Astrocyte of the spinal cord (primary cell): Measurements from ENCODE around the gene CHCHD6.
A peak's percentile ranks its signal among the peaks of the same experiment; 100 is the strongest.

ENCODE experiments used
- DNase-seq: peaks from one replicate; pipeline ENCODE4 v3.0.0; 2011; ENCODE audit warnings: low read depth, low spot score
- H3K4me3 ChIP-seq: 2 replicates; pipeline ENCODE4 v1.5.1; 2011; ENCODE audit warnings: low read depth, mild to moderate bottlenecking, low read length, moderate library complexity
- CTCF ChIP-seq: IDR thresholded peaks from 2 replicates; pipeline ENCODE4 v1.5.1; 2012; ENCODE audit warnings: low read depth, mild to moderate bottlenecking, low read length, inconsistent platforms
- in situ Hi-C: cut with HindIII; loops from 2 replicates; pipeline ENCODE4 v1.10.0; 2017; ENCODE audit warnings: low sequenced_read_pairs

The CHCHD6 gene

DNA sequence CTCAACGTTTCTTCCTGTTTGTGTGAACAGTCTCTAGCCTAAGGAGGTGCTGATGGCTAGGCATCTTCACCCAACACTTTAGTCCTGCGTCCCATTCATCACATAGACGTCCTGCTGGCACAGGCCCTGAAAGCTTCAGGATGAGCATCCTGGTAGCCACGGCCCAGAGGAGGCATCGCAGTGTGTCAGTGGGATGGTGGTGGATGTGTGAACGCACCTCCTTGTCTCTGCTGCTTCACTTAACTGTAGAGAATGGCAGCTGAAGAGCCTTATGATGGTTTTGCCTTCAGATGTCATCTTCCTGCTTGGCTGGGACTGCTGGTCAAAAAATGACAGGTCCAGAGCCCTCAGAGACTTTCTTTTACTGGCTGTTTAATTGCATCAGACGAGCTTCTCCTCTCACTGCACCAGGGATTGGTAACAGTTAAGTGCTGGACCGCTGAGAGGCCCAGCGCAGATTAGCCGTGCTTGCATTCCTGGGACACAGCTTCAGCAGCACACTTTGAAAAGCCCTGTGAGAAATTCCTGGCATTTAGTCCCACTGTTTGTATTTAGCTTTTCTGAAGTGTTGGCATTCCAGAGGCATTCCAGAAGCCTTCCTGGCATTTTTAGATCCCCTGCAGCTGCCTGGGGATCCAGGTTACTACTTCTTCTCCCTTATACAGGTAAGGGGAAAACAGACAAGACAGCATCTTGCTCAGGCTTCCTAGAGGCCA, 146.5 kb downstream of the CHCHD6 start:
- TF ChIP-seq CTCF: no peak
- H3K4me3 ChIP-seq: no peak overlapping the region
- in situ Hi-C loops: no loop called here
- DNase-seq: peak; percentile 69

GRCh38 chr3:126851382-126851781, 147.3 kb downstream of the CHCHD6 start:
- in situ Hi-C loops: no loop called here
- no peak for TF ChIP-seq CTCF
- no peak overlapping the region for H3K4me3 ChIP-seq
- no peak for DNase-seq

- H3K4me3 ChIP-seq: no peak overlapping the region
- in situ Hi-C loops: no loop called here
- no peak for DNase-seq
- no peak for TF ChIP-seq CTCF
These were observed 147.9 kb downstream of the CHCHD6 start for GRCh38 chr3:126851934-126852333.

GRCh38 chr3:126852511-126852910, 148.5 kb downstream of the CHCHD6 start:
- in situ Hi-C loops: no loop called here
- no peak overlapping the region for H3K4me3 ChIP-seq
- DNase-seq: no peak
- TF ChIP-seq CTCF: no peak

DNA sequence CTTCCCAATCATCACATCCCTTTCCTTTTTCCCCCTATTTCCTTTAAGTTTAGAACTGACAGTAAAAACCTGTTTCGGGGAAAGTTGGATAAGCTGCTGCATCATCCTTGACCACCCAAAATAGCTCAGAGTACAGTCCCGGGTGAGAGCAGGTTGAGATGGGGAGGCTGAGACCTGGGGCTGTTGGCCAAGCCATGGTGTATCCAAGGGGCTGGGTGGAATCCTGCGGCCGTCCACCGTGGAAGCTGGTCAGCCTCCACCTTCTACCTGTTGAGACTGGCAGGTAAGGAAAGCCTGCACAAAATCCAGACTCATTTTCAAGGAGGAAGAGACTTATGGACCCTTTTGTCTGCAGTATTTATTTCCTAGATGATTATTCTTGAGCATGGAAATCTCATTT, 150.6 kb downstream of the CHCHD6 start:
- TF ChIP-seq CTCF: no peak
- in situ Hi-C loops: no loop called here
- H3K4me3 ChIP-seq: no peak overlapping the region
- DNase-seq: no peak

- no peak overlapping the region for H3K4me3 ChIP-seq
- no peak for TF ChIP-seq CTCF
- in situ Hi-C loops: no loop called here
- DNase-seq: no peak
These were observed 151.3 kb downstream of the CHCHD6 start for GRCh38 chr3:126855374-126855773.
